ENCODE measurements around the gene THOC1.

DNA sequence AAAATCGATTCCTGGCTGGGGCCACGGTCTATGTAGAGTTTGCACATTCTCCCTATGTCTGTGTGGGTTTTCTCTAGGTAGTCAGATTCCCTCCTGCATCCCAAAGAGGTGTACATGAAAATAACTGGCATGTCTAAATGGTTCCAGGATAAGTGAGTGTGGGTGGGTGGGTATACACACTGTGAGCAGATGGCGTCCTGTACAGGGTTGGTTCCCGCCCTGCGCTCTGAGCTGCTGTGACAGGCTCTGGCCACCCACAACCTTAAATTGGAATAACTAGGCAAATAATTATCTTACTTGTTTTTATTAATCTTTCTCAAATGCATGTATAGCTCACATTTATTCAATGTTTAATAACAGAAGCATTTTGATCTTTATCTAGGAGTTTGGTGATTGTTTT is 16.3 kb downstream of the THOC1 start:
- no peak for TF ChIP-seq POLR2A (IDR thresholded peaks at IDR 0.05; ENCODE audit: extremely low read depth, insufficient read length)
- TF ChIP-seq, protein P1, sequence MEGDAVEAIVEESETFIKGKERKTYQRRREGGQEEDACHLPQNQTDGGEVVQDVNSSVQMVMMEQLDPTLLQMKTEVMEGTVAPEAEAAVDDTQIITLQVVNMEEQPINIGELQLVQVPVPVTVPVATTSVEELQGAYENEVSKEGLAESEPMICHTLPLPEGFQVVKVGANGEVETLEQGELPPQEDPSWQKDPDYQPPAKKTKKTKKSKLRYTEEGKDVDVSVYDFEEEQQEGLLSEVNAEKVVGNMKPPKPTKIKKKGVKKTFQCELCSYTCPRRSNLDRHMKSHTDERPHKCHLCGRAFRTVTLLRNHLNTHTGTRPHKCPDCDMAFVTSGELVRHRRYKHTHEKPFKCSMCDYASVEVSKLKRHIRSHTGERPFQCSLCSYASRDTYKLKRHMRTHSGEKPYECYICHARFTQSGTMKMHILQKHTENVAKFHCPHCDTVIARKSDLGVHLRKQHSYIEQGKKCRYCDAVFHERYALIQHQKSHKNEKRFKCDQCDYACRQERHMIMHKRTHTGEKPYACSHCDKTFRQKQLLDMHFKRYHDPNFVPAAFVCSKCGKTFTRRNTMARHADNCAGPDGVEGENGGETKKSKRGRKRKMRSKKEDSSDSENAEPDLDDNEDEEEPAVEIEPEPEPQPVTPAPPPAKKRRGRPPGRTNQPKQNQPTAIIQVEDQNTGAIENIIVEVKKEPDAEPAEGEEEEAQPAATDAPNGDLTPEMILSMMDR (IDR thresholded peaks at IDR 0.05; ENCODE audit: low read depth, low read length) = no peak

Measured in NB4 (cell line).